Urinary bladder (tissue), 4 donors: ENCODE data around the gene NFIC. TPM values are rescaled to one million over a fixed set of nuclear protein-coding genes. Genes with fewer than 3 reads are reported as not detected.

Experiments used
- DNase-seq: peaks from one replicate; pipeline ENCODE4 v3.0.0-alpha.2; 2015; ENCODE audit errors: extremely low spot score
- H3K27ac ChIP-seq: one replicate; pipeline ENCODE4 v1.5.1; 2013; ENCODE audit warnings: low read depth, mild to moderate bottlenecking, moderate library complexity
- H3K36me3 ChIP-seq: one replicate; pipeline ENCODE4 v1.6.1; 2013; ENCODE audit warnings: mild to moderate bottlenecking, moderate library complexity; ENCODE audit not compliant: insufficient read depth
- H3K4me1 ChIP-seq: one replicate; pipeline ENCODE4 v1.6.1; 2013; ENCODE audit warnings: mild to moderate bottlenecking, moderate library complexity; ENCODE audit not compliant: insufficient read depth
- H3K4me3 ChIP-seq: one replicate; pipeline ENCODE4 v1.5.1; 2013; ENCODE audit warnings: low read depth, low read length
- WGBS: extraction: QIAGEN DNeasy Blood & Tissue Kit; methylation state at CpG from one replicate; pipeline ENCODE4 v1.1.7; 2013; 5-methylcytosine and 5-hydroxymethylcytosine counted together
- polyA plus RNA-seq: library from polyadenylated mRNA; stranded (reverse); fragments of 200-250 nt; gene quantifications from one replicate; pipeline ENCODE4 v1.2.3, GENCODE V29; 2013
- total RNA-seq: library from RNA; depleted of rRNA; stranded (reverse); fragments of >200 nt; gene quantifications from one replicate; pipeline ENCODE4 v1.2.3, GENCODE V29; 2014
- donor health status: healthy with polysubstance abuse.
- donor health status: healthy.

Gene NFIC
- total and polyA plus RNA-seq, 2 donors: 26.4 to 112 TPM

DNA sequence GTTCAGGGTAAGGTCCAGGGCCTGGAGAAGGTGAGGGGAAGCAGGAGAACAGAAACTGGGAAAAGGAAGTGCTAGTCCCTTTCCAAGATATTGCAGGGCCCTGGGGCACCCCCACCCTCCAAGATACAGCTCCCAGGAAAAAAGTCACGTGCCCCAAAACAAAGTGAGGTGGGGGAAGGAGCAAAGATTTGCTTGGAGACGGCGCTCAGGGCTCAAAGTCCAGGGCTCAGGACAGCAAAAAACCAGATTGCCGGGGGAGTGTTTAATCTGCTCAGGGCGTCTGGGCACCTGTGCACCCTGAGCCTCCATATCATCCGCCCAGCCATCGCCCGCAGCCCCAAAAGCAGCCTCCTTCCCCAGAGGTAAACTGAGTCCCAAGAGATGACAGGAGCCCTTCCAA lies 107.6 kb downstream of the NFIC start:
- Histone ChIP-seq H3K4me3 (no peak overlapping the region), H3K36me3 (no peaks in the 10 kb centered on the region), H3K4me1 (no peaks in the 10 kb centered on the region), H3K27ac (no peak overlapping the region)
- WGBS: 80% methylated on average over 8 of the region's 8 CpGs
- DNase-seq: no peak

DNA sequence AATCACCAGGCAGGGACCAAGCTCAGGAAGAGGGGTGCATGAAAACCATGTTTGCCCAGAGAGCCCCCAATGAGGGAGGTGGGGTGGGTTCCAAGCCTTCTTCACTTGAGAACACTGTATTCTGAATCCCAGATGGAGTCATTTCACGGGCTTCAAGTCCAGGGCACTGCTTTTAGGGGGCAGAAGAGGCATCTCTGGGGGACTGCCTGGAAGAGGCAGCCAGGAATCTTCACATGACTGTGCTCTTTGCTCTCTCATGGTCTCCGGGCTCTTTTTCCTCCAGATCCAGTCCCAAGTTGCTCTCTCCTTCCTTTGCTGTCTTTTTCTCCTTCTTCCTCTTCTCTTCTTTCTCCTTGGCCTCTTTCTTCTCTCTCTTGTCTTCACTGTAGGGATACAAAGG lies 108.2 kb downstream of the NFIC start:
- Histone ChIP-seq H3K36me3 (no peaks in the 10 kb centered on the region), H3K4me1 (no peaks in the 10 kb centered on the region), H3K4me3 (no peak overlapping the region), H3K27ac (no peak overlapping the region)
- WGBS: 64% methylated on average over 2 of the region's 2 CpGs
- DNase-seq: no peak

DNA sequence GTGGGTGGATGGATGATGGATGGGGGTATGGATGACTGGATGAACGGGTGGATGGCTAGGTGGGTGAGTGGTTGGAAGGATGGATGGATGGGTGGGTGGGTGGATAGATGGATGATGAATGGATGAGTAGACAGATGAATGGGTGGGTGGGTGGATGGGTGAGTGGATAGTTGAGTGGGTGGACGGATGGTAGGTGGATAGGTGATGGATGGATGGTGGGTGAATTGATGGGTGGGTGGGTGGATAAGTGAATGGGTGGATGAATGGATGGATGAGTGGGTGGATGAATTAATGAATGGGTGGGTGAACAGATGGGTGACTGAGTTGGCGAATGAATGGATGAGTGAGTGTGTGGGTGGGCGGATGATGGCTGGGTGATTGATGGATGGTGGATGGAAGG lies 109.1 kb downstream of the NFIC start:
- no peak for DNase-seq
- no peak overlapping the region for H3K4me3 ChIP-seq
- no peak overlapping the region for H3K27ac ChIP-seq
- no peaks in the 10 kb centered on the region for H3K36me3 ChIP-seq
- WGBS: 83% methylated on average over 4 of the region's 4 CpGs
- no peaks in the 10 kb centered on the region for H3K4me1 ChIP-seq

DNA sequence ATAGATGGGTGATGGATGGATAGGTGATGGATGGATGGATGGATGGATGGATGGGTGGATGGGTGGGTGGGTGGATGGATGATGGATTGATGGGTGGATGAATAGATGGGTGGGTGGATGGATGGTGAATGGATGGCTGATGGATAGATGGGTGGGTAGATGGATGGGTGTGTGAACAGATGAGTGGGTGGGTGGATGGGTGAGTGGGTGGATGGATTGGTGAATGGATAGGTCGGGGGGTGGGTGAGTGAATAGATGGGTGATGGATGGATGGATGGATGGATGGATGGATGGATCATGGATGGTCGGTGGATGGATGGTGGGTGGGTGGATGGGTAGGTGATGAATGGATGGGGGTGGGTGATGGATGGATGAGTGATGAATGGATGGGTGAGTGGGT lies 110.4 kb downstream of the NFIC start:
- H3K36me3 ChIP-seq: no peaks in the 10 kb centered on the region
- 84% methylated on average over 2 of the region's 2 CpGs for WGBS
- no peak overlapping the region for H3K4me3 ChIP-seq
- H3K4me1 ChIP-seq: no peaks in the 10 kb centered on the region
- H3K27ac ChIP-seq: no peak overlapping the region
- DNase-seq: no peak

DNA sequence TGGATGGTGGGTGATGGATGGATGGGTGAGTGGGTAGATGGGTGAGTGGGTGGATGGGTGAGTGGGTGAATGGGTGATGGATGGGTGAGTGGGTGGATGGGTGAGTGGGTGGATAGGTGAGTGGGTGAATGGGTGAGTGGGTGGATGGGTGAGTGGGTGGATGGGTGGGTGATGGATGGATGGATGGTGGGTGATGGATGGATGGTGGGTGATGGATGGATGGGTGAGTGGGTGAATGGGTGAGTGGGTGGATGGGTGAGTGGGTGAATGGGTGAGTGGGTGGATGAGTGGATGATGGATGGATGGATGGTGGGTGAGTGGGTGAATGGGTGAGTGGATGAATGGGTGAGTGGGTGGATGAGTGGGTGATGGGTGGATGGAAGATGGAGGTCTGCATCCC lies 111.1 kb downstream of the NFIC start:
- no peaks in the 10 kb centered on the region for H3K4me1 ChIP-seq
- no peak overlapping the region for H3K27ac ChIP-seq
- no peaks in the 10 kb centered on the region for H3K36me3 ChIP-seq
- no peak for DNase-seq
- H3K4me3 ChIP-seq: no peak overlapping the region

DNA sequence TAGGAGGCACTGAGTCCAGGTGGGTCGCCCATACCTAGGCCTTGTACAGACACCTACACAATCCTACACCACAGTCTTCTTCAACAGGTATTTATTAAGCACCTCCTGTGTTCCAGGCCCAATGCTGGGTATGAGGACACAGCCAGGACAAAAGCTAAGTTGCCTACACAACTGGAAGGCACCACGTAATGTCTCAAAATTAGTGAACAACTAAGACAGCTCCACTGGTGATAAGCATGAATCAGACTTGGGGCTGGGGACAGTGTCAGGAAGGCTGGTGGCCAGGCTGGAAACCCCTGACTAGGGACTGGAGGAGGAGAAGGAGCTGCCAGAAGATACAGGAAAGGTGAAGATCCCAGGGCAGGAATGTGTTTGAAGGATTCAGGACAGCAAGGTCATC lies 111.6 kb downstream of the NFIC start:
- H3K4me3 ChIP-seq: no peak overlapping the region
- DNase-seq: no peak
- H3K4me1 ChIP-seq: no peaks in the 10 kb centered on the region
- H3K36me3 ChIP-seq: no peaks in the 10 kb centered on the region
- WGBS: 67% methylated on average over 2 of the region's 2 CpGs
- H3K27ac ChIP-seq: no peak overlapping the region

DNA sequence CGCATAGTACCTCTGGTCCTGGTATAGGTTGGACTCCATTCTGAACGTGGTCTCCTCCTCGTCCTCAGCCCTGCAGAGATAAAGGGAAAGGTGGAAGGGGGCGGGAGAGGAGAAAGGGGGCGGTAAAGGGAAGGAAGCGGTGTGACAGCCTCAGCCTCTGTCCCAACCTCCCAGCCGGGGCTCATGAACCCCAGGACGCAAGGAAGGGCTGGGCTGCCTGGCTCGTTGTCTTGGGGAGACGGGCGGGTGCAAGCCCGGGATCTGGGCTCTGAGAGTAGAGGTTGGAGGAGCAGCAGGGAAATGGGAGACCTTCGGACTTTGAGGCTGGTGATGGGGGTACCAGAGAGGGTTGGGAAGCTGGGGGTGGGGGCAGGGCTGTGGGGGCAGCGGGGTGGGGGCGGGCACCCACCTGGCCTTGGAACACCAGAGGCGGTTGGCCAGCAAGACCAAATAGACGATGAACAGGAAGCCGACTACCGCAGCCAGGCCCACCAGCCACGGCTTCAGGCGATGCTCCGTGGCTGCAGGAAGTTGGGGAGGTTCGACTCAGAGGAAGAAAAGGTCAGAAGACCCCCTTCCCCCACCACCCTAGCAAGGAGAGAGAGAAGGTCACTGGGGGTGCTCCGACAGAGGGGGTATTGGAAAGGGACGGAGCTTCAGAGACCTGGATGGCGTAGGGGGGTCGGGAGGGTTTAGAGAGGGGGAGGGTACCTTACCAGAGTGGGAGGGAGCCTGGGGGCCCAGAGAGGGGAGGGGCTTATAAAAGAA lies 112.2 kb downstream of the NFIC start:
- no peak for DNase-seq
- no peaks in the 10 kb centered on the region for H3K4me1 ChIP-seq
- H3K36me3 ChIP-seq: no peaks in the 10 kb centered on the region
- H3K4me3 ChIP-seq: no peak overlapping the region
- H3K27ac ChIP-seq: no peak overlapping the region
- WGBS: 27% methylated on average over 27 of the region's 27 CpGs

DNA sequence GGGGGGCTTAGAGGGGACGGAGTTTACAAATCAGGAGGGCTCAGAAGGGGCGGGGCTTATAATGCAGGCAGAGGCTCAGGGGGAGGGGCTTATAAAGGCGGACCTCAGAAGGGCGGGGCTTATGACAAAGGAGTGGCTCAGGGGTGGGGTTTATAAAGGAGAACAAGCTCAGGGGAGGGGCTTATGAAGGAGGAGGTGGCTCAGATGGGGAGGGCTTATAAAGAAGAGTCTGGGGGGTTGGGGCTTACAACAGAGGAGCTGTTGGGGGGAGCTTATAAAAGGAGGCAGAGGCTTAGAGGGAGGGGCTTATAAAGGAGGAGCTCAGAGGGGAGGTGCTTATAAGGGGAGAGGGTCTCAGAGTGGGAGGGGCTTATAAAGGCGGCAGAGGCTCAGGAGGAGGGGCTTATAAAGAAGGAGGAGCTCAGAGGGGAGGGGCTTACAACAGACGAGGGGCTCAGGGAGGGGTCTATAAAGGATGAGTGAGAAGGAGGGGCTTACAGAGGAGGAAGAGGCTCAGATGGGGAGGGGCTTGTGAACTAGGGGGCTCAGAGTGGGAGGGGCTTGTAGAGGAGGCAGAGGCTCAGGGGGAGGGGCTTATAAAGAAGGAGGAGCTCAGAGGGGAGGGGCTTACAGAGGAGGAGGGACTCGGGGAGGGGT lies 112.9 kb downstream of the NFIC start:
- 44% methylated on average over 7 of the region's 7 CpGs for WGBS
- H3K36me3 ChIP-seq: no peaks in the 10 kb centered on the region
- DNase-seq: no peak
- no peak overlapping the region for H3K4me3 ChIP-seq
- no peak overlapping the region for H3K27ac ChIP-seq
- H3K4me1 ChIP-seq: no peaks in the 10 kb centered on the region

DNA sequence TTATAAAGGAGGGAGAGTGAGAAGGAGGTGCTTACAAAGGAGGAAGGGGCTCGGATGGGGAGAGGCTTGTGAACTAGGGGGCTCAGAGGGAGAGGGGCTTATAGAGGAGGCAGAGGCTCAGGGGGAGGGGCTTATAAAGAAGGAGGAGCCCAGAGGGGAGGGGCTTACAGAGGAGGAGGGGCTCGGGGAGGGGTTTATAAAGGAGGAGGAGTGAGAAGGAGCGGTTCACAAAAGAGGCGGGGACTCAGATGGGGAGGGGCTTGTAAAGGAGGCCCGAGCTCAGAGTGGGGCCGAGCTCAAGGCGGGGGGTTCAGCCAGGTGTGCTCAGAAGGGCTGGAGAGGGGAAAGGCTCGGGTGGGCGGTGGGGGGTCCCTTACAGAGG lies 113.4 kb downstream of the NFIC start:
- H3K4me3 ChIP-seq: no peak overlapping the region
- H3K36me3 ChIP-seq: no peaks in the 10 kb centered on the region
- DNase-seq: no peak
- H3K4me1 ChIP-seq: no peaks in the 10 kb centered on the region
- H3K27ac ChIP-seq: no peak overlapping the region
- 53% methylated on average over 9 of the region's 9 CpGs for WGBS

DNA sequence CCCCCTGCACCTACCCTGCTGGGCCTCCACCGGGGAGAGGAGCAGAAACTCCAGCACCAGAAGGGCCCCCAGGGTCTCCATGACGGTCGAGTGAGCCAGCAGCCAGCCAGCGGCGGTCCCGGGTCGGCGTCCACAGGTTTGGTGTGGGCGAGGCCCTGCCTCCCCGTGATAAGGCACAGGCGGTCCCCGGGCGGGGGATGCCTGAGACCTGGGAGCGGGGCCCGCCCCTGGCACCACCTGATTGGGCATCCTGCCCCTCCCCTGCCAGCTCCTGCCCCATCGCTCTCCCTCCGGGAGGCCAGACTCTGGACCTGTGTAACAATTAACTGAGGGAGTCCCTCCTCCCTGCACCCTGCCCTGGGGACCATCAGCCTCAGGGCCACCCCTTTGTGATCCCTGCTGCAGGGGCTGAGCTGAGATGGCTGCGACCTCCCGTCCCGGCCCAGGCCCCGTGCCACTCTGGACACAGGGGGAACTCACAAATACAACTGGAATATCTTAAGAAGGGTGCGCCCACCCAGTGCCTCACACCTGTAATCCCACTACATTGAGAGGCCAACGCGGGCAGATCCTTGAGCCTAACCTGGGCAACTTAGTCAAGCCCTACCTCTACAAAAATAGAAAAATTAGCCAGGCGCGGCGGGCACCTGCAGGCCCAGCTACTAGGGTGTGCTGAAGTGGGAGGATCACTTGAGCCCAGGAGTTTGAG lies 114.2 kb downstream of the NFIC start, which contains the start of gene SMIM24:
TSS of gene SMIM24 (minus strand) at position 143 of the 709 bp plus-strand sequence. CDS start at position 81, 62 bp downstream.
- Histone ChIP-seq H3K36me3 (no peaks in the 10 kb centered on the region), H3K27ac (no peak within 1 kb of the TSS), H3K4me1 (no peaks in the 10 kb centered on the region), H3K4me3 (no peak within 1 kb of the TSS)
- DNase-seq: no peak
- WGBS: 50% methylated on average over 27 of the region's 27 CpGs

DNA sequence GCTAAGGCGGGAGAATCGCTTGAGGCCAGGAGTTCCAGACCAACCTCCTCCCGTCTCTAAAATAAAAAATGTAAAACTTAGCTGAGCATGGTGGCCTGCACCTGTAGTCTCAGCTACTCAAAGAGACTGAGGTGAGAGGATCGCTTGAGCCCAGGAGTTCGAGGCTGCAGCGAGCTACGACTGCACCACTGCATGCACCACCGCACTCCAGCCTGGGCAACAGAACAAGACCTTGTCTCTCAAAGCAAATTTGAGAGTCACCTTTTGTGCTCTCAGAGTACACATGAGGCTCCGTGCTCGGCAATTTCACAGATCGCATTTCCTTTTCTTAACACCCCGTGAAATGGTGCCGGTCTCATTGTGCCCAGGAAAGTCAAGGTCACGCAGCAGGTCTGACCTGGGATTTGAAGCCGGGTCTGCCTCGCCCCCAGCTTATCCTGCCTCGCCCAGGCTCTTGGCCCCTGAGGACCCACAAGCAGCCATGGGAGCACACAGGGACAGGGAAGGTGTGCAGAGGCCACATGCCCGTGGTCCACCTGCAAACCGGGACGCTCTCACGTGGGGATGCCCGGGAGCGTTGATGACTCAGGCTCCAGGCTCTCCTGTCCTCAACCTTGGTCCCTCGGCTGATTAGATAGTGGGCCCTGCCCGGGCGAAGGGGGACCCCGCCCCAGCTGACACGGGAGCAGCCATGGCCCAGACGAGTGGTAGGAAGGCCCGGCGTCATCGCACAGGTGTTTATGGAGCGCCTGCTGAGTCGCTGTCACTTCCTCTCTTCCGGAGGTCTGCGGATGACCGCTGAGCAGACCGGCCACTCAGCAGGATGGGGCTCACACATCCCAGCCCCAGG lies 115.1 kb downstream of the NFIC start:
- Histone ChIP-seq H3K27ac (no peak overlapping the region), H3K4me3 (no peak overlapping the region), H3K4me1 (no peaks in the 10 kb centered on the region), H3K36me3 (no peaks in the 10 kb centered on the region)
- 47% methylated on average over 38 of the region's 38 CpGs for WGBS
- DNase-seq: no peak

DNA sequence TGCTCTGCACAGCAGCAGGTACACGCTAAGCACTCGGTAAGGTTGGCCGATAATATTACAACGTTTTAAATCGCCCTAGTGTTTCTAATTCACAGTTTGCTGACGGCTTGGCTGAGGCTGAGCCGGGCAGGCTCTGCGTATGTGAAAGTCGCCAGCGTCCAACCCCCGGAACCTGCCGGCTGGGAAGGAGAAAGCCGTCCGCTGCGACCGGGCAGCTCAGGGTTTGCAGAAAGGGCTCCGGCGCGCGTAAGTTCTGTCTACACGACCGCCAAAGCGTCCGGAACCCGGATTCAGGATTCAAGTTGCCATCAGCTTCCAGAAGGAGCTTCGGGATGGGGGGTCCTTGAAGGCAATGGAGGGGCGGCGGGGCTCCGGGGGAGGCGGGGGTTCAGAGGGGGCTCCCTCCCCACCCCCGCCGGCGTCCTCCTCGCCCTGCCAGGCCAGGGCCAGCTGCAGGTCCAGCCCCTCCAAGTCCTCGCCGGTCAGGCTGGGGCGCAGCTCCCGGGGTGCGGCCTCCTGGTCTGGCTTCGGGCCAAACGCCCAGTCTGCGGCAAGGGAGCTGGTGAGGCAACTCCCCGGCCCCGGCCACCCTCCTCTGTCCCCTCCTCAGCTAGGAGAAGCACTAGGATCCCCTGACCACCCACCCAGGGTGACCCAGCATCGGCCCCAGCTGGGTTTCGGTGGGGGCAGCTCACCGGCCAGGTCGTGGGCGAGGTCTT lies 116.3 kb downstream of the NFIC start:
- Histone ChIP-seq H3K27ac (no peak overlapping the region), H3K4me1 (no peaks in the 10 kb centered on the region), H3K36me3 (no peaks in the 10 kb centered on the region), H3K4me3 (no peak overlapping the region)
- WGBS: 67% methylated on average over 49 of the region's 49 CpGs
- no peak for DNase-seq

DNA sequence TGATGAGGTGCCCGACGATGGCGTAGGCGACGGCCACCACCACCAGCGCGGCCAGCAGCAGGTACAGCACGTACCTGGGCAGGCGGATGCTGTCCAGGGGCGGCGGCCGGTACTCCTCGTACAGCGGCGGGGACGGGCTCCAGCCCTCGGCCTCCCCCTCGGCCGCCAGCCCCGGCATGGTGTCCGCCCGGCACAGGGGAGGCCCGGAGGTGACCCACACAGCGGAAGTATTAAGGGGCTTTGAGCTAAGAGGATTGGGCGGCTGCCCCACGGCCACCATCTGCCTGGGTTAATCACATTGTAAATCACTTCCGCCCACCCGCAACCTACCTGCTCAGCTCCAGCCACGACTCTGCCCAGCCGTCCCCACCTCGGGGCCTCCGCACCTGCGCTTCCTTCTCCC lies 116.8 kb downstream of the NFIC start, which contains the start of gene SMIM44:
TSS of gene SMIM44 (minus strand) at position 216 of the 403 bp plus-strand sequence. CDS start at position 178, 38 bp downstream.
- no peak within 1 kb of the TSS for H3K4me3 ChIP-seq
- H3K4me1 ChIP-seq: no peaks in the 10 kb centered on the region

More for the DNA sequence above, 116.8 kb downstream of the NFIC start, which contains the start of gene SMIM44:
- no peak within 1 kb of the TSS for H3K27ac ChIP-seq
- DNase-seq: no peak
- H3K36me3 ChIP-seq: no peaks in the 10 kb centered on the region
- WGBS: 64% methylated on average over 33 of the region's 33 CpGs
